ENCODE data around the gene DNAJC9. TPM values are rescaled to one million over a fixed set of nuclear protein-coding genes. Genes with fewer than 3 reads are reported as not detected.

Gene DNAJC9
- total RNA-seq, 4 donors from 2014 or later, result 13.8 to 47.0 (median 17.0) TPM

GRCh38 chr10:73246322-73246645 lies 771 bp downstream of the DNAJC9 start:
- peak overlapping the region; percentile 66 to 90 (median 82) for H3K4me3 ChIP-seq
- peaks cover 0 to 32% (median 8%) of the 10 kb centered on the region in 4 donors for H3K4me1 ChIP-seq
- H3K27me3 ChIP-seq, result no peaks in the 10 kb centered on the region
- no peak for DNase-seq
- H3K36me3 ChIP-seq, result peaks cover 0 to 52% (median 0%) of the 10 kb centered on the region in 3 donors
- peak overlapping the region; percentile 82 to 93 (median 88) for H3K27ac ChIP-seq
- TF ChIP-seq POLR2A (IDR thresholded peaks at IDR 0.05) (no peak), CTCF (IDR thresholded peaks at IDR 0.05) (no peak)
- H3K9me3 ChIP-seq, result no peaks in the 10 kb centered on the region

- no peak overlapping the region for H3K27ac ChIP-seq
- H3K4me3 ChIP-seq, result no peak overlapping the region
- no peaks in the 10 kb centered on the region for H3K27me3 ChIP-seq
- H3K9me3 ChIP-seq, result no peaks in the 10 kb centered on the region
- DNase-seq, result no peak
- H3K4me1 ChIP-seq, result peaks cover 0 to 23% (median 5%) of the 10 kb centered on the region in 4 donors
- no peak for TF ChIP-seq CTCF (IDR thresholded peaks at IDR 0.05)
- no peak for TF ChIP-seq POLR2A (IDR thresholded peaks at IDR 0.05)
- peaks cover 0 to 56% (median 0%) of the 10 kb centered on the region in 3 donors for H3K36me3 ChIP-seq
Observed at GRCh38 chr10:73244866-73245477, 2.1 kb downstream of the DNAJC9 start.

GRCh38 chr10:73239908-73240307 lies 7.1 kb downstream of the DNAJC9 start:
- peaks cover 0 to 68% (median 0%) of the 10 kb centered on the region in 3 donors for H3K36me3 ChIP-seq
- no peak for TF ChIP-seq POLR2A (IDR thresholded peaks at IDR 0.05)
- TF ChIP-seq CTCF (IDR thresholded peaks at IDR 0.05), result no peak
- H3K27ac ChIP-seq, result no peak overlapping the region
- DNase-seq, result no peak
- no peaks in the 10 kb centered on the region for H3K9me3 ChIP-seq
- no peak overlapping the region for H3K4me3 ChIP-seq
- H3K4me1 ChIP-seq, result peaks cover 0 to 3% (median 0%) of the 10 kb centered on the region in 4 donors
- H3K27me3 ChIP-seq, result no peaks in the 10 kb centered on the region

GRCh38 chr10:73238990-73239566 lies 8.0 kb downstream of the DNAJC9 start:
- Histone ChIP-seq H3K27ac (no peak overlapping the region), H3K27me3 (no peaks in the 10 kb centered on the region), H3K4me3 (no peak overlapping the region), H3K36me3 (peaks cover 0 to 73% (median 0%) of the 10 kb centered on the region in 3 donors), H3K4me1 (no peaks in the 10 kb centered on the region), H3K9me3 (no peaks in the 10 kb centered on the region)
- TF ChIP-seq POLR2A (IDR thresholded peaks at IDR 0.05), result no peak
- TF ChIP-seq CTCF (IDR thresholded peaks at IDR 0.05), result no peak
- no peak for DNase-seq

GRCh38 chr10:73234695-73235094 lies 12.4 kb downstream of the DNAJC9 start:
- peaks cover 0 to 46% (median 0%) of the 10 kb centered on the region in 3 donors for H3K36me3 ChIP-seq

More at GRCh38 chr10:73234695-73235094, 12.4 kb downstream of the DNAJC9 start:
- Histone ChIP-seq H3K27me3 (no peaks in the 10 kb centered on the region), H3K9me3 (no peaks in the 10 kb centered on the region), H3K4me1 (no peaks in the 10 kb centered on the region), H3K4me3 (no peak overlapping the region), H3K27ac (no peak overlapping the region)
- TF ChIP-seq CTCF (IDR thresholded peaks at IDR 0.05), result no peak
- DNase-seq, result no peak

Measured in Peyer's patch (tissue), 4 donors.